CD14-positive monocyte (primary cell): ENCODE results near the gene UPF3A. TPM values are rescaled to one million over a fixed set of nuclear protein-coding genes. Genes with fewer than 3 reads are reported as not detected.

Experiments used
- DNase-seq, 3 donors: peaks; one replicate each; pipeline ENCODE4 v3.0.0-alpha.2; 2011 to 2022
- H2AFZ ChIP-seq: 2 replicates; pipeline ENCODE4 v1.6.0; 2012; ENCODE audit warnings: mild to moderate bottlenecking, low read depth, low read length, inconsistent platforms; ENCODE audit not compliant: insufficient read depth, poor library complexity, severe bottlenecking
- H3K27ac ChIP-seq, 2 donors: 1 replicate in 1 of 2; 2 replicates in 1 of 2; pipeline ENCODE4 v1.5.1; 2012 to 2013; ENCODE audit warnings: low read length in 2 of 2, control low read depth in 1 of 2, inconsistent platforms in 1 of 2, low read depth in 1 of 2, mild to moderate bottlenecking in 1 of 2
- H3K27me3 ChIP-seq, 2 donors: one replicate each; pipeline versions ENCODE4 v1.6.0 to v1.6.1; 2011 to 2013; ENCODE audit warnings: low read length in 2 of 2; ENCODE audit not compliant: control insufficient read depth in 2 of 2, insufficient read depth in 2 of 2
- H3K36me3 ChIP-seq, 2 donors: replicated peaks in 1 of 2; 1 replicate in 1 of 2; 2 replicates in 1 of 2; pipeline versions ENCODE4 v1.5.1 to v1.6.1; 2012 to 2013; ENCODE audit warnings: low read length in 2 of 2, control low read depth in 1 of 2, inconsistent platforms in 1 of 2, mild to moderate bottlenecking in 1 of 2; ENCODE audit not compliant: insufficient read depth in 2 of 2, control insufficient read depth in 1 of 2
- H3K4me1 ChIP-seq, 2 donors: 1 replicate in 1 of 2; 2 replicates in 1 of 2; pipeline versions ENCODE4 v1.5.1 to v1.6.1; 2012 to 2013; ENCODE audit warnings: low read length in 2 of 2, control low read depth in 1 of 2, inconsistent platforms in 1 of 2, mild to moderate bottlenecking in 1 of 2, moderate library complexity in 1 of 2; ENCODE audit not compliant: insufficient read depth in 2 of 2, control insufficient read depth in 1 of 2
- H3K4me2 ChIP-seq: replicated peaks from 2 replicates; pipeline ENCODE3; 2012; ENCODE audit warnings: low read length, moderate library complexity, mild to moderate bottlenecking; ENCODE audit not compliant: poor library complexity, severe bottlenecking; ENCODE audit errors: extremely low read depth
- H3K4me3 ChIP-seq, 3 experiments: fragments of 200-600 bp in 1 of 3; sonication (generic) in 1 of 3; replicated peaks in 1 of 3; 1 replicate in 2 of 3; 2 replicates in 1 of 3; pipeline ENCODE4 v1.5.1; 2011 to 2013; ENCODE audit warnings: low read length in 3 of 3, mild to moderate bottlenecking in 3 of 3, control low read depth in 2 of 3, low read depth in 2 of 3, inconsistent platforms in 1 of 3, moderate library complexity in 1 of 3
- H3K79me2 ChIP-seq: 2 replicates; pipeline ENCODE4 v1.6.0; 2012; ENCODE audit warnings: mild to moderate bottlenecking, control low read depth, inconsistent platforms, low read length, moderate library complexity; ENCODE audit not compliant: insufficient read depth
- H3K9ac ChIP-seq: 2 replicates; pipeline ENCODE4 v1.6.0; 2017; ENCODE audit warnings: low read length, mild to moderate bottlenecking; ENCODE audit not compliant: insufficient read depth, poor library complexity, severe bottlenecking
- H3K9me3 ChIP-seq, 2 donors: replicated peaks in 1 of 2; 1 replicate in 1 of 2; 2 replicates in 1 of 2; pipeline versions ENCODE4 v1.5.1 to v1.6.1; 2012 to 2013; ENCODE audit warnings: low read length in 2 of 2, control low read depth in 1 of 2; ENCODE audit not compliant: control insufficient read depth in 1 of 2, insufficient read depth in 1 of 2
- H4K20me1 ChIP-seq: 2 replicates; pipeline ENCODE4 v1.6.0; 2012; ENCODE audit warnings: mild to moderate bottlenecking, low read length, control low read depth, moderate library complexity; ENCODE audit not compliant: insufficient read depth
- H3K27ac Mint-ChIP-seq, 7 donors: one replicate each; pipeline ENCODE4 v1.8.0; 2020; ENCODE audit warnings: mild to moderate bottlenecking in 7 of 7, mixed read lengths in 7 of 7, moderate library complexity in 6 of 7, inconsistent platforms in 2 of 7
- H3K27me3 Mint-ChIP-seq, 3 donors: one replicate each; pipeline ENCODE4 v1.8.0; 2021 to 2022; ENCODE audit warnings: low read depth in 3 of 3, mild to moderate bottlenecking in 3 of 3, mixed read lengths in 3 of 3, moderate library complexity in 3 of 3, inconsistent platforms in 1 of 3
- H3K36me3 Mint-ChIP-seq, 2 donors: one replicate each; pipeline ENCODE4 v1.8.0; 2020; ENCODE audit warnings: mixed read lengths in 2 of 2, inconsistent platforms in 1 of 2, mild to moderate bottlenecking in 1 of 2
- H3K4me1 Mint-ChIP-seq: one replicate; pipeline ENCODE4 v1.8.0; 2020; ENCODE audit warnings: mild to moderate bottlenecking, mixed read lengths
- H3K4me3 Mint-ChIP-seq, 2 donors: one replicate each; pipeline ENCODE4 v1.8.0; 2020; ENCODE audit warnings: mild to moderate bottlenecking in 2 of 2, mixed read lengths in 2 of 2, moderate library complexity in 1 of 2
- H3K9me3 Mint-ChIP-seq, 7 donors: one replicate each; pipeline ENCODE4 v1.8.0; 2020 to 2022; ENCODE audit warnings: mixed read lengths in 7 of 7, mild to moderate bottlenecking in 6 of 7, moderate library complexity in 6 of 7, inconsistent platforms in 2 of 7
- WGBS: methylation state at CpG from one replicate; pipeline ENCODE4 v1.1.5; 2013; ENCODE audit warnings: missing lambda C conversion rate; ENCODE audit not compliant: insufficient coverage; 5-methylcytosine and 5-hydroxymethylcytosine counted together
- intact Hi-C, 2 donors: fragments of 100-400 bp; cut with micrococcal nuclease; formaldehyde crosslinking; loops; one replicate each; pipeline versions ENCODE4 v1.15.0 to v1.15.1; 2023
- polyA plus RNA-seq, 3 donors: library from polyadenylated mRNA; depleted of rRNA in 1 of 3; unstranded in 2 of 3; stranded (reverse) in 1 of 3; fragments of 300-500 nt in 2 of 3; fragments of >200 nt in 1 of 3; fragmentation: Illumina TruSeq in 2 of 3; gene quantifications; 1 replicate in 2 of 3; 2 replicates in 1 of 3; pipeline ENCODE4 v1.2.3, GENCODE V29; 2012 to 2021
- TF ChIP-seq, protein P1 (sequence below): fragments of 200-600 bp; IDR thresholded peaks from one replicate; pipeline ENCODE4 v1.8.0; 2022; ENCODE audit warnings: antibody characterized with exemption, mild to moderate bottlenecking

Gene UPF3A
- polyA plus RNA-seq, 3 donors = 6.1 to 39.1 (median 7.0) TPM

DNA sequence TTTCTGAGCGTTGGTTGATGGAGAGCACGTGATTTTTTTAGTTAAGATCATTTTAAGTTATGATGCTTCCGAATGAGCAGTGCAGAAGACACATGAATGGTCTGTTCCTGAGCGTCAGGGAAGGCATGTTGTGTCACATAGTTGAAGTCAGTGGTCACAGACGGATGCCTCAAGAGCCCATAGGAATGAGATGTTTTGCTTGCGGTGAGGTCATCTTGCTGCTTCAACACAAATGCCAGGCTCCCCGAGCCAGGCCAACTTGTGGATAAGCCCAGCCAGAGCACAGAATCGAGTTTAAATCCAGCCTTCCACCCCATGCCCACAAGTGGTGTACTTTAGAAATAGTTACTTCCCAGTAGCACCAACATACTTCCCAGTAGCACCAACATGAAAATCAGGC is 5.4 kb downstream of the UPF3A start:
- no peak overlapping the region for H3K4me3 Mint-ChIP-seq
- H3K27ac Mint-ChIP-seq = peak overlapping the region in 3 of 7 donors; percentile 2 to 52 (median 6)
- Histone ChIP-seq H4K20me1 (peaks cover 18% of the 10 kb centered on the region), H3K9ac (no peak overlapping the region), H3K27ac (no peak overlapping the region), H3K4me1 (peaks cover 8 to 10% of the 10 kb centered on the region in 2 donors), H3K4me3 (no peak overlapping the region), H3K4me2 (no peak overlapping the region), H3K27me3 (no peaks in the 10 kb centered on the region), H3K9me3 (no peaks in the 10 kb centered on the region), H3K36me3 (peaks cover 46 to 71% of the 10 kb centered on the region in 2 donors), H2AFZ (no peak overlapping the region), H3K79me2 (peaks cover 42% of the 10 kb centered on the region)
- intact Hi-C loops = no loop called here
- TF ChIP-seq, protein P1, sequence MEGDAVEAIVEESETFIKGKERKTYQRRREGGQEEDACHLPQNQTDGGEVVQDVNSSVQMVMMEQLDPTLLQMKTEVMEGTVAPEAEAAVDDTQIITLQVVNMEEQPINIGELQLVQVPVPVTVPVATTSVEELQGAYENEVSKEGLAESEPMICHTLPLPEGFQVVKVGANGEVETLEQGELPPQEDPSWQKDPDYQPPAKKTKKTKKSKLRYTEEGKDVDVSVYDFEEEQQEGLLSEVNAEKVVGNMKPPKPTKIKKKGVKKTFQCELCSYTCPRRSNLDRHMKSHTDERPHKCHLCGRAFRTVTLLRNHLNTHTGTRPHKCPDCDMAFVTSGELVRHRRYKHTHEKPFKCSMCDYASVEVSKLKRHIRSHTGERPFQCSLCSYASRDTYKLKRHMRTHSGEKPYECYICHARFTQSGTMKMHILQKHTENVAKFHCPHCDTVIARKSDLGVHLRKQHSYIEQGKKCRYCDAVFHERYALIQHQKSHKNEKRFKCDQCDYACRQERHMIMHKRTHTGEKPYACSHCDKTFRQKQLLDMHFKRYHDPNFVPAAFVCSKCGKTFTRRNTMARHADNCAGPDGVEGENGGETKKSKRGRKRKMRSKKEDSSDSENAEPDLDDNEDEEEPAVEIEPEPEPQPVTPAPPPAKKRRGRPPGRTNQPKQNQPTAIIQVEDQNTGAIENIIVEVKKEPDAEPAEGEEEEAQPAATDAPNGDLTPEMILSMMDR = no peak
- peaks cover 62 to 79% of the 10 kb centered on the region in 2 donors for H3K36me3 Mint-ChIP-seq
- H3K9me3 Mint-ChIP-seq = no peaks in the 10 kb centered on the region
- WGBS = 97% methylated on average over 5 of the region's 8 CpGs
- H3K4me1 Mint-ChIP-seq = peaks cover 13% of the 10 kb centered on the region
- no peak for DNase-seq
- peaks cover 0 to 3% (median 0%) of the 10 kb centered on the region in 3 donors for H3K27me3 Mint-ChIP-seq

DNA sequence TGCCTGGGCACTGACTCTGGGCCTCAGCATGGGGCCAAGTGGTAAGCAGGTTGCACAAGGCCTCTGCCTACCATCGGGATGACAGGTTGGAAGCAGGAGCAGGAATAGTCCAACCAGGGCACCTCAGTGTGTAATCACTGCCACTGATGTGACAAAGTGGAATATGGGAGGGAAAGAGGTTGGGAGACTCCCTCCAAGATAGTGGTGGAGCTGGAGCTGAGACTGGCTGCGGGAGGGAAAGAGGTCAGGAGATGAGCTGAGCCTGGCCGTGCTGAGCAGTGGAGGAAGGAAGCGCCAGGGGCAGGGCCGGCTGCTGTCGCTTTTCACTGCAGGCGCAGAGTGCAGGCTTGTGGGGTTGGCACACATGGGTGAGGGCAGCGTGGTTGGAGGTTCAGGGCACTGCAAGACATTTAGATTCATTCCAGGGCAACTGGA is 6.8 kb downstream of the UPF3A start:
- WGBS = 92% methylated on average over 6 of the region's 8 CpGs
- Histone ChIP-seq H3K4me3 (no peak overlapping the region), H3K4me2 (no peak overlapping the region), H3K27me3 (no peaks in the 10 kb centered on the region), H3K79me2 (peaks cover 34% of the 10 kb centered on the region), H3K9ac (no peak overlapping the region), H3K4me1 (peaks cover under 1% of the 10 kb centered on the region in 2 donors), H2AFZ (no peak overlapping the region), H3K36me3 (peaks cover 58 to 82% of the 10 kb centered on the region in 2 donors), H3K9me3 (no peaks in the 10 kb centered on the region), H3K27ac (no peak overlapping the region), H4K20me1 (peaks cover 15% of the 10 kb centered on the region)
- no peak for DNase-seq
- Mint-ChIP-seq H3K9me3 (peaks cover 0 to 2% (median 0%) of the 10 kb centered on the region in 7 donors), H3K4me1 (peaks cover 6% of the 10 kb centered on the region), H3K4me3 (no peak overlapping the region), H3K27ac (peak overlapping the region in 5 of 7 donors; percentile 55 to 78 (median 58)), H3K27me3 (peaks cover 0 to 3% (median 0%) of the 10 kb centered on the region in 3 donors), H3K36me3 (peaks cover 71 to 92% of the 10 kb centered on the region in 2 donors)
- TF ChIP-seq, protein P1 = no peak
- intact Hi-C loops = no loop called here
